ENCODE measurements around the gene OGFR. TPM values are rescaled to one million over a fixed set of nuclear protein-coding genes. Genes with fewer than 3 reads are reported as not detected.

The OGFR gene
- total RNA-seq, 4 donors from 2014 or later: 73.3 to 88.3 (median 76.3) TPM

DNA sequence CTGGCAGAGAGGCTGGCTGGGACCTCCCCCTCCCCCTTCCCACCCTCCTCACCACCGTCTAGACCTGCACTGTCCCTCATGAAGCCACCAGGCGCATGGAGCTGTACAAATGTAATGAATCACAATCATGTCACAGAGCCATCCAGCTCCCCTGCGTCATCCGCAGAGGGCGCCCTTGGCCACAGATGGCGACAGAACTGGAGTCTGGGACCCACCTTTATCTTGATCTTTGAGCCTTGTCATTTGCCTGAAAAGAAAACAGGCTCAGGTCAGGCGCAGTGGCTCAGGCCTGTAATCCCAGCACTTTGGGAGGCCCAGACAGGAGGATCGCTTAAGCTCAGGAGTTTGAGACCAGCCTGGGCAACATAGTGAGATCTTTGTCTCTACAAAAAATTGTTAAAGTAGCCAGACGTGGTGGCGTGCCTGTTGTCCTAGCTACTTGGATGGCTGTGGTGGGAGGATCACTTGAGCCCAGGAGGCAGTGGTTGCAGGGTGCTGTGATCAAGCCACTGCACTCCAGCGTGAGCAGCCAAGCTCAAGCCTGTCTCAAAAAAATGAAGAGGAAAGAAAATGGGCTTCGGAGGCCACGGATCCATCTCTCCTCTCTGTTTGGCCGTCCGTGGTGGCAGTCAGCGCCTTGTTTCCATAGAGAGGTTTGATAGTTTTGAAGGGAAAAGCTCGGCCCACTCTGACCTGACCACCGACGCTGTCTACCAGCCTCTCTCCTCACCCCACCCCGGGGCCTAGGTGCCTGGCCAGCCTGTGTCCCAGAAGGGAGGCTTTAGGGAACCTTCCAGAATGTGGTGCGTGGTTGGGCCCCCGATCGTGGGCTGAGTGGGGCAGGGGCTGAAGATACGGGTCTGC, 18.4 kb downstream of the OGFR start:
- H3K9me3 ChIP-seq: no peaks in the 10 kb centered on the region
- H3K36me3 ChIP-seq: no peaks in the 10 kb centered on the region
- H3K4me1 ChIP-seq: peaks cover 5 to 28% (median 16%) of the 10 kb centered on the region in 4 donors
- H3K27me3 ChIP-seq: peaks cover 0 to 8% of the 10 kb centered on the region in 2 donors
- TF ChIP-seq, protein P1, sequence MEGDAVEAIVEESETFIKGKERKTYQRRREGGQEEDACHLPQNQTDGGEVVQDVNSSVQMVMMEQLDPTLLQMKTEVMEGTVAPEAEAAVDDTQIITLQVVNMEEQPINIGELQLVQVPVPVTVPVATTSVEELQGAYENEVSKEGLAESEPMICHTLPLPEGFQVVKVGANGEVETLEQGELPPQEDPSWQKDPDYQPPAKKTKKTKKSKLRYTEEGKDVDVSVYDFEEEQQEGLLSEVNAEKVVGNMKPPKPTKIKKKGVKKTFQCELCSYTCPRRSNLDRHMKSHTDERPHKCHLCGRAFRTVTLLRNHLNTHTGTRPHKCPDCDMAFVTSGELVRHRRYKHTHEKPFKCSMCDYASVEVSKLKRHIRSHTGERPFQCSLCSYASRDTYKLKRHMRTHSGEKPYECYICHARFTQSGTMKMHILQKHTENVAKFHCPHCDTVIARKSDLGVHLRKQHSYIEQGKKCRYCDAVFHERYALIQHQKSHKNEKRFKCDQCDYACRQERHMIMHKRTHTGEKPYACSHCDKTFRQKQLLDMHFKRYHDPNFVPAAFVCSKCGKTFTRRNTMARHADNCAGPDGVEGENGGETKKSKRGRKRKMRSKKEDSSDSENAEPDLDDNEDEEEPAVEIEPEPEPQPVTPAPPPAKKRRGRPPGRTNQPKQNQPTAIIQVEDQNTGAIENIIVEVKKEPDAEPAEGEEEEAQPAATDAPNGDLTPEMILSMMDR (IDR thresholded peaks at IDR 0.05): peak; percentile 6 to 93 (median 58)
- no peak for TF ChIP-seq POLR2A (IDR thresholded peaks at IDR 0.05)
- peak overlapping the region in 1 of 4 donors; percentile 61 for H3K27ac ChIP-seq
- peak; percentile 64 to 86 (median 83) for DNase-seq
- H3K4me3 ChIP-seq: no peak overlapping the region

DNA sequence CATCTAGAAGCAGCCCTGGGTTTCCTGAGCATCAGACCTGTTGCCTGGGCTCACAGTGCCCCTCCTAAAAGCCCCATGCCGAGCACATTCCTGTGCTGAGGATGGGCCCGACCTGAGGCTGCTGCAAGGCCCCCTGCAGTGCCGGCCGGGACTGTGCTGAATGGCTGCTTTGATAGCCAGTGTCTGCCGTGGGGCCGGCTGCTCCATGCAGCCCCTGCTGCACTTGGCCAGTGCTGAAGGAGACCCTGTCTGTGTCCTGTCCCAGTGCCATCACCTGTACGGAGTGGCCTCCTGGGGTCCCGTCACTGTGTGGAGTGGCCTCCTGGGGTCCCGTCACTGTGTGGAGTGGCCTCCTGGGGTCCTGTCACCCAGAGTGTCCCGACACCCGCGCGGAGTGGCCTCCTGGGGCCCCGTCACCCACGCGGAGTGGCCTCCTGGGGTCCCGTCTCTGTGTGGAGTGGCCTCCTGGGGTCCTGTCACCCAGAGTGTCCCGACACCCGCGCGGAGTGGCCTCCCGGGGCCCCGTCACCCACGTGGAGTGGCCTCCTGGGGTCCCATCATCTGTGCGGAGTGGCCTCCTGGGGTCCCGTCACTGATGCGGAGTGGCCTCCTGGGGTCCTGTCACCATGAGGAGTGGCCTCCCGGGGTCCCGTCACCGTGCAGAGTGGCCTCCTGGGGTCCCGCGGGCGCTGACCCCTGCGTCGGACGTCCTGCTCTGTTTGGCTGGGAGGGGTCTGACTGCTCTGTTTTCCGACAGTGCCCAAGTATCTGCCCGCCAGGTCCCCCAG, 19.2 kb downstream of the OGFR start:
- peak overlapping the region in 2 of 4 donors; percentile 70 to 90 for H3K27ac ChIP-seq
- no peaks in the 10 kb centered on the region for H3K36me3 ChIP-seq
- H3K27me3 ChIP-seq: no peaks in the 10 kb centered on the region
- H3K9me3 ChIP-seq: no peaks in the 10 kb centered on the region
- TF ChIP-seq POLR2A (IDR thresholded peaks at IDR 0.05): no peak
- TF ChIP-seq, protein P1 (IDR thresholded peaks at IDR 0.05): no peak
- no peak for DNase-seq
- peaks cover 5 to 20% (median 15%) of the 10 kb centered on the region in 4 donors for H3K4me1 ChIP-seq
- H3K4me3 ChIP-seq: peak overlapping the region in 1 of 4 donors; percentile 70

- DNase-seq: peak in 2 of 3 donors; percentile 72 to 87
- peak overlapping the region in 2 of 4 donors; percentile 70 to 90 for H3K27ac ChIP-seq
- TF ChIP-seq, protein P1 (IDR thresholded peaks at IDR 0.05): no peak
- peak in 1 of 2 donors; percentile 53 for TF ChIP-seq POLR2A (IDR thresholded peaks at IDR 0.05)
These were observed 20.1 kb downstream of the OGFR start for GRCh38 chr20:62824476-62825332.

GRCh38 chr20:62825333-62825985, 20.8 kb downstream of the OGFR start:
- TF ChIP-seq POLR2A (IDR thresholded peaks at IDR 0.05): no peak
- TF ChIP-seq, protein P1 (IDR thresholded peaks at IDR 0.05): no peak
- Histone ChIP-seq H3K4me1 (peaks cover 5 to 14% (median 12%) of the 10 kb centered on the region in 4 donors), H3K9me3 (no peaks in the 10 kb centered on the region), H3K27me3 (no peaks in the 10 kb centered on the region), H3K4me3 (peak overlapping the region in 2 of 4 donors; percentile 44 to 70), H3K27ac (peak overlapping the region in 2 of 4 donors; percentile 70 to 90), H3K36me3 (no peaks in the 10 kb centered on the region)
- DNase-seq: no peak

More at GRCh38 chr20:62824476-62825332, 20.1 kb downstream of the OGFR start:
- Histone ChIP-seq H3K4me1 (peaks cover 5 to 14% (median 12%) of the 10 kb centered on the region in 4 donors), H3K36me3 (no peaks in the 10 kb centered on the region), H3K27me3 (no peaks in the 10 kb centered on the region), H3K4me3 (peak overlapping the region; percentile 11 to 70 (median 36)), H3K9me3 (no peaks in the 10 kb centered on the region)

All from Peyer's patch (tissue), 4 donors.